NCI-H2107 (cell line): Measurements from ENCODE around the gene TMEM250.
"Not testable (repeated sequence)": the region's sequence is repeated elsewhere in the genome, so short reads cannot be mapped to it uniquely, and the experiment has no call there.

Source experiments
- DNase-seq: peaks from one replicate; lab custom pipeline; 2025; lab: John Stamatoyannopoulos, UW

The TMEM250 gene

GRCh38 chr9:136118320-136119060 is at the start of gene TMEM250:
Gene TMEM250 (minus strand): TSS chr9:136118875. CDS start chr9:136116900, 1,975 bp downstream.
- DNase-seq = peak; percentile 98

GRCh38 chr9:136163248-136163850 is 44.7 kb upstream of the TMEM250 start:
- no peak for DNase-seq

- DNase-seq = no peak
These were observed 42.4 kb upstream of the TMEM250 start for GRCh38 chr9:136160995-136161610.

GRCh38 chr9:136160381-136160841 is 41.7 kb upstream of the TMEM250 start:
- DNase-seq = peak; percentile 61

- DNase-seq = no peak
These were observed 41.2 kb upstream of the TMEM250 start for GRCh38 chr9:136159851-136160250.

GRCh38 chr9:136157477-136158265 is 39.0 kb upstream of the TMEM250 start:
- DNase-seq = no peak

GRCh38 chr9:136156209-136157120 is 37.8 kb upstream of the TMEM250 start:
- DNase-seq = no peak

- DNase-seq = no peak
These were observed 36.9 kb upstream of the TMEM250 start for GRCh38 chr9:136155576-136155975.

GRCh38 chr9:136154943-136155342 is 36.3 kb upstream of the TMEM250 start:
- DNase-seq = no peak

GRCh38 chr9:136153381-136154065 is 34.8 kb upstream of the TMEM250 start:
- DNase-seq = no peak

- no peak for DNase-seq
These were observed 34.3 kb upstream of the TMEM250 start for GRCh38 chr9:136152931-136153330.

- DNase-seq = no peak
These were observed 33.8 kb upstream of the TMEM250 start for GRCh38 chr9:136152543-136152866.

- DNase-seq = no peak
These were observed 33.3 kb upstream of the TMEM250 start for GRCh38 chr9:136151848-136152542.

- no peak for DNase-seq
These were observed 32.6 kb upstream of the TMEM250 start for GRCh38 chr9:136151214-136151804.

GRCh38 chr9:136150664-136151213 is 32.1 kb upstream of the TMEM250 start:
- DNase-seq = not testable (repeated sequence)

GRCh38 chr9:136149853-136150252 is 31.2 kb upstream of the TMEM250 start:
- DNase-seq = no peak

GRCh38 chr9:136149337-136149736 is 30.7 kb upstream of the TMEM250 start:
- no peak for DNase-seq

GRCh38 chr9:136148766-136149165 is 30.1 kb upstream of the TMEM250 start:
- DNase-seq = no peak
